DMS153 treated with DMSO at 0.1 percent for 48 hours (cell line): ENCODE data around the gene CXCL5.

Experiments used
- DNase-seq: peaks from one replicate; lab custom pipeline; 2025; ENCODE audit not compliant: unreplicated experiment; lab: John Stamatoyannopoulos, UW

Gene CXCL5

DNA sequence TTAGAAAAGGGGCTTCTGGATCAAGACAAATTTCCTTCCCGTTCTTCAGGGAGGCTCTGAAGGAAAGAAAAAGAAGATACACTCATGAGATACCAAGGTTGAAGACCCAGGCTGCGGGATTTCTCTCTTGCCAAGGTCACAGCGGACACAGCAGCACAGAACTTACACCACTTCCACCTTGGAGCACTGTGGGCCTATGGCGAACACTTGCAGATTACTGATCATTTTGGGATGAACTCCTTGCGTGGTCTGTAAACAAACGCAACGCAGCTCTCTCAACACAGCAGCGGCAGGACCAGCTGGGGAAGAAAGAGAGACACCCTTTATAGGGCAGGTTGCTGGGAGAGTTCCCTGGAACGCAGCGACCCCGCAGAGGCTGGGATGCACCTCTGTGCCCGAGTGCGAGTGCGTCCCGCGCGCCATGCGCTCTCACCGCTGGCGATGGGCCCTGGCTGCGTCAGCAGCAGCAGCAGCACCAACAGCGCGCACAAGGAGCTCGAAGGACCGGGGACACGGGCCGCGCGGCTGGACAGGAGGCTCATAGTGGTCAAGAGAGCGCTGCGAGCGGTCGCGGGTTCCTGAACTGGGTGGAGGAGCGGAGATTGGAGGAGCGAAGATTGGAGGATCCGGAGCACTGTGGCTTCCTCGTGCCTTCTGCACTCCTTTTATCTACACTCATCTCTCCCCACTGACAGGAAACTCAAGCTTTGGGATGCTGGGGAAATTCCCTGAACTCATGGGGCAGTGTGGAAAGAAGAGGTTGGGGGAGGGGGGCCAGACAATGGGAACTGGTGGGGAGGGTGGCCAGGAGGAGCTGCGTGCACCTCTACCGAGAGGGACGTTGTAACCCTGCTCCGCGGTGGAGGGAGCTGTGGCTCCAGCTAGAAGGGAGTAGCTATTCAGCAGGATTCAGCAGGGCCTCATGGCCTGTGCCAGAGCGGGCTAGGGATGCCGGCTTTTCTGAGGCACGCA is at the start of gene CXCL5:
Gene CXCL5 (minus strand): TSS at position 638 of the 972 bp plus-strand sequence. CDS start 96 bp downstream, at position 542.
- DNase-seq = no peak

DNA sequence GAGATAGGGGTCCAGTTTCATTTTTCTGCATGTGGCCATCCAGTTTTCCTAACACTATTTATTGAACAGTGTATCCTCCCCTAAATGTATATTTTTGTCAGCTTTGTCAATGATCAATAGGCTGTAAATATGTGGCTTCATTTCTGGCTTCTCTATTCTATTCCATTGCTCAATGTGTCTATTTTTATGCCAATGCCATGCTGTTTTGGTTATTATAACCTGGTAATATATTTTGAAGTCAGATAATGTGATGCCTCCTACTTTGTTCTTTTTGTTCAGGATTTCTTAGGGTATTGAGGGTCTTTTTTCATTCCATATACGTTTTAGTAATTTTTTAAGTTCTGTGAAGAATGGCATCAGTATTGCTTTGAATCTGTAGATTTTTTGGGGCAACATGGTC is 48.7 kb upstream of the CXCL5 start:
- no peak for DNase-seq

DNA sequence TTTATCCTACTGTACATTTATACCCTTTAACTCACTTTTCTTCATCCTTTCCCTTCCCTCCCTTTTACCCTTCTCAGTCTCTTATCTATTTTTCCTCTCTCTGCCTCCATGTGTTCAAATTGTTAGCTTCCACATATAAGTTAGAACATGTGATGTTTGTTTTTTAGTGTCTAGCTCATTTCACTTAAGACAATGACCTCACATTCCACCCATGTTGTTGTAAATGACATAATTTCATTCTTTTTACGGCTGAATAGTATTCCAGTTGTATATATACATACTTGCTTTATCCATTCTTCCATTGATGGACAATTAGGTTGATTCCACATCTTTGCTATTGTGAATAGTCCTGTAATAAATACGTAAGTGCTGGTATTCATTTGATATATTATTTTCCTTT is 47.3 kb upstream of the CXCL5 start:
- no peak for DNase-seq

DNA sequence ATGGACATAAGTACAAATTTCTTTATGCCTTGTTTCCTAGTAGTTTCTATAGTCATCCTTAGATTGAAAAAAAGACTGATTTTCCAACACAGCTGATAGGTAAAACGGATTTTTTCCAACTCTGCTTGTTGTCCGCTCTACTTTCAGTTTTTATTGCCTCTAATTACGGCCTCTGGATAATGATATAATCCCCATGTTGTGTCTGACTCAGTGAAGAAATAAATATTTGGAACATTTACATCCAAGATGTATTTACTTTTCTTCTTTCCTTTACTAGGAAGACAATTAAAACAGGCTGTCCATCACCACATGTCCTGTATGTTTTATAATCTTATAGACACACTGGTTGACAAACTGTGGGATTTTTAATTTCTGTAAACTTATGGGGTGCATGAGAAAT is 46.8 kb upstream of the CXCL5 start:
- no peak for DNase-seq

DNA sequence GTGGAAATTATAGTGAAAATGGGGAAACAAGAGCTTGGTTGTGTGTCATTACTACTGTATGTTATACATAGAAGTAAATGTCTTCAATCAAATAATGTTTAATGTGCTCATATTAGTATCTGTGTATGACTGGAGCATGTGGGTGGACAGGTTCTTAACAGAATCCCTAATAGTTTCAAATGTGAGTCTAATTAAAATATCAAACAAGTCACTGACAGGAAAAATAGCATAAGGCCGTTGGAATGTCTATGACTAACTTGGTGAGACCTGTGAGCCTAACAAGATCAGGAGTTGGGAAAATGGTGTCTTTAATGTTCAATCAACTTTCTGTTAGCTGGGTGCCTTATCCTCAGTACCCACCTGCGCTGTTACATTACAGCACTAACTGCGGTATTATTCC is 46.2 kb upstream of the CXCL5 start:
- no peak for DNase-seq

DNA sequence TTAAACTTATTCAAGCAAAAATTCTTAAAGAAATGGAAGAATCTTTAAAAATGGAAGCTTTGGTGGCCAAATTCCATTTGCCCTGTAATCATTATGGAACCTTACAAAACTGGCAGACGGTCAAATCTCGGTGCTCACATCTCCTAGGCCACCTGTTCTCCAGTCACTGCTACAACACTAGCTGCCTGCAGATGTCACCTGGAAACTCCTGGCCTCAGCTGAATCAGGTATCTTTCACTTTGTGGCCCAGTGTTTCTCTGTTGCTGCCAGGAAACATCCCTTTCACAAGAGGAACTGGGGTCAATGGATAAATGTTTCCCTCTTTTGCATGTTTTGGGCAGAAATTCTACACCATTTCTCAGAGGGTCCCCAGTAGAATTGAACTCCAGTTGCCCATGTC is 44.2 kb upstream of the CXCL5 start:
- peak; percentile 32 for DNase-seq

DNA sequence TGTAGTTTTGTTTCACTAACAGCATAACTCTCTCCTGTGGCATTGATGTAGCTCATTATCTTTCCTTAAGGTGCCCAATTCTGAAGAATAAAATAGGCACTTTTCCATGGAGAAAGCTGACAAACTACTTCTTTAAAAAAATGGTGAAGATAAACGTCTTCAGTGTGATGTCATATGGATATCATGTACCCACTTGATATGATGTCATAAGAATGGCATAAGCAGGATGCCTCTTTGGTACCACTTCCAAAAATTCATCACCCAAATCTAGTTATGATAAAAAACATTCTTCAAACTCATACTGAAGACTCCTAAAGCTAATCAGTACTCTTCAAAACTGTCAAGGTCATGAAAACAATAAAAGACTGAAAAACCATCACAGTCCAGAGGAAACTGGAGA is 42.9 kb upstream of the CXCL5 start:
- DNase-seq = no peak

DNA sequence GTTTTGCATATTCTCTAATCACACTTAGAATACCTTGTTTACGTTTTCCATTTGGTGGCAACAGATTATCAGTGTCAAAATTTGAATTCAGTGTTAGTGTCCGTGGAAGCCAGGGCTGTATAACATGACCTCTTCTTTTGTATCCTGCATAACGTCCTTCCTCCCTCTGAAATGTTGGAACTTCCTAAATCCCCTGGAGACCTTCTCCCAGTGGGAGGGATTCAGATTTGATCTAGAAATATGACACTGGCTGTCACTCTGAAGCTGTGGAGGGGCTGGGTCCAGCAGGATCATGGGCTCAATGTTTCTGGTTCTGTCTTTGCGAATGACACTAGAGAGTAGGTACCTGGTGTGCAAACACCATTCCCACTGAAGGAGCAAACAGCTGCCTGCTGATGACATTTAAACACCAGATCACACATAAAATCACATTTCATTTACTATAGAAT is 40.9 kb upstream of the CXCL5 start:
- no peak for DNase-seq

DNA sequence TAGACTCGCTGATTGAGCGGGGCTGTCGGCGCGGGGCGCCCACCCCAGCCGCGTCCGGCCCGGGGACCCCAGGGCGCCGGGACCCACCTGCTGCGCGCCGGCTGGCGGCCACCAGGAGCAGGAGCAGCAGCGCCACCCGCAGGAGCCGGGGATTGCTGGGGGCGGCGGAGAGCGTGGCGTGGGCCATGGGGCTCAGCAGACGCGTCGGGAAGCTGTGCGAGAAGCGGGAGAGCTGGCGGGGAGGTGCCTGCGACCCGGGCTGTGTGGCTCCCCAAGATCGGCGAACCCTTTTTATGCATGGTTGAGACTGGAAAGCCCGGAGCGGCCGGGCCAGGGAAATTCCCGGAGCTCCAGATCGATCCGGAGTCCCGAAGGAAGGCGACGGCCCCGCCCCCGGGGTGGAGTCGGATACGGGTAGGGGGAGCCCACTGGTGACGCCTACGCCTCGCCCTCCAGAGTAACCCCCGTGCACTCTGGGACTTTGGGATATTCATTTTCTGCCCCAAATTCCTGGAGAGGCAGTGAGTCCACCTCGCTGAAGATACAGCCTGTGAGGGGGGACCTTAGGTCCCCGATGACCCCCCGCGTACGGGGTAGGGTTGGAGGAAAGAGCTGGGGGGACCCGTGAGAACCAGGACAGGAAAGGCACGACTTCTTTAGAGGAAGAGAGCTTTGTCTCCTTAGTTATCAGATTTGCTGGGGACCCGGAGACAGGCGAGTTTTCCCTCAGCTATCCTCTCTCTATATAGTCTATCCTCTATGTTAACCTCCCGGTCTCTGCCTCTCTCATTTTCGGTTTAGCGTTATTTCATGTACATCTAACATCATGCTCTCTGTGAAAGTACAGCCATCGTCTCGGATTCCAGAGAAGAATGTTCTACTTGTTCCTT is 40.2 kb upstream of the CXCL5 start, which contains the start of gene CXCL3:
Gene CXCL3 (minus strand): TSS at position 265 of the 890 bp plus-strand sequence. CDS start 78 bp downstream, at position 187.
- no peak for DNase-seq

DNA sequence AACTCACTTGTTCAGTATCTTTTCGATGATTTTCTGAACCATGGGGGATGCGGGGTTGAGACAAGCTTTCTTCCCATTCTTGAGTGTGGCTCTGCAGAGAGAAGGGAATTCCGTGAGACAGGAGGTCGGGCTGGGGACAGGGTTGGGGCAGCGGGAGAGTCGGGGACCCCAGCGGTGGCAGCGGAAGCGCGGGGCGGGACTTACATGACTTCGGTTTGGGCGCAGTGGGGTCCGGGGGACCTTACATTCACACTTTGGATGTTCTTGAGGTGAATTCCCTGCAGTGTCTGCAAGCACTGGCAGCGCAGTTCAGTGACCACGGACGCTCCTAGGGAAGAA is 39.6 kb upstream of the CXCL5 start:
- no peak for DNase-seq

DNA sequence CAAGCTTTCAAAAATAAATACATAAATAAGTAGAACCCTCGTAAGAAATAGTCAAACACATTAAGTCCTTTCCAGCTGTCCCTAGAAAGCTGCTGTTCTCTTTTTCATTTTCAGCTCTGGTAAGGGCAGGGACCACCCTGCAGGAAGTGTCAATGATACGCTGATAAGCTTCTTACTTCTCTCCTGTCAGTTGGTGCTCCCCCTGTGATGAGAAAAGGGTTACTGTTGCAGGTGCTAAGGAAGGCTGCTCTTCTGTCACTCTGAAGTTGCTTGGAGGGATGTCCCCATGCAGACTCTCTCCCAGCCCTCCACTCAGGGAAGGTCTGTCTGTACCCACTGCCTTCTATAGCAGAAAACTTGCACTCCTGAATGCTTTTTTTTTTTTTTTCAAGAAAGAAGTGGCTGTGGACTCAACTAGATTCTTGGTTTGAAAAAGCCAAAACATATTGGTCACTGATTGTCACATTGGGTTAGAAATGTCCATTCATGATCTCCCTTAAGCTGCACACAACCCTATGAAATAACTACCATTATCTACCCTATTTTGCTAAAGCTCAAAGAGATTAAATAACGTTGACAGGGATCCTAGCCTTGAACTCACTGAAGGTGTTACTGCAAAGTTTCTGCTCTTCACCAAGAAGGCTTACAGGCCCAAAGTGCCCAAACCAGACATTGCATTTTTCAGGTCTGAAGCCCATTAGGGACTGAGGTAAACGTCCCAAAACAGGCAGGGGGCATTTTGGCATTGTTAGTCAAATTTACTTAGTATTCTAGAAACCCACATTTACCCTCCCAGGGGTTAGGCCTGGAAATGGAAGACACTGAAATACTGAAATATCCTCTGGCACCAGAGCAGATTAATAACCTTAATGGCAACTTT is 38.8 kb upstream of the CXCL5 start:
- DNase-seq = no peak

DNA sequence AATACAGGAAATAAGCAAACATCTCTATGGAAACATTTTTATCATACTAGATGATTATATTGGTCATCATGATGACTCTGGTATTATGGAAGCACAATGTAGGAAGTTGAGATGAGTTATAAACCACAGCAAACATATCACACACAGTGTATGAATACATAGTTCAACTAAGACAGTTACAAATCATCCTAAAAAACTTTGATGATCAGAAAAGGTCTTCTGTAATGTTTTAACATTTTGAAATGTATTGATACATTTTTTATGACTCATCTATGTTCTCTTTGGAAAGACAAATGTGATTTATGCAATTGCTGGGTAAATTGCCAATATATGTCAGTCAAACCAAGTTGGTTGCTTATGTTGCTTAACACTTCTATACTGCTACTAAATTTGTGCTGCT is 35.3 kb upstream of the CXCL5 start:
- no peak for DNase-seq

DNA sequence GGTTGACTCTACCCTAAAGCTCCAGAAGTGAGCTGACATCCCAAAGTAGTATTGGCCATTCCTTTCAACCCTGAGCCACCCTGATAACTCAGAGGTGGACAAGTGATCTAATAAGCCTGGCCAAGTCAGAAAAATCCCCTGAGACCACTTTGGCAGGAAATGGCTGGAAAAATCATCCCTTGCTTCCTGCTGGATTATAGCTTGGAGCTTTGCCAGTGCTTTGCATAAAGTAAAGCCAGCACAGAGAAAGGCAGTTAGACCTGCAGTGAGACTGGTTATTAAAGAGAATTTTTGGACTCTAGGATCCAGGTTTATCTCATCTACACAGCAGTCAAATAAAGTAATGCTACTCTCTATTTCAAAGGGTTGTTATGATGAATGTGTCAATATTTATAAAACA is 33.6 kb upstream of the CXCL5 start:
- DNase-seq = peak; percentile 19

DNA sequence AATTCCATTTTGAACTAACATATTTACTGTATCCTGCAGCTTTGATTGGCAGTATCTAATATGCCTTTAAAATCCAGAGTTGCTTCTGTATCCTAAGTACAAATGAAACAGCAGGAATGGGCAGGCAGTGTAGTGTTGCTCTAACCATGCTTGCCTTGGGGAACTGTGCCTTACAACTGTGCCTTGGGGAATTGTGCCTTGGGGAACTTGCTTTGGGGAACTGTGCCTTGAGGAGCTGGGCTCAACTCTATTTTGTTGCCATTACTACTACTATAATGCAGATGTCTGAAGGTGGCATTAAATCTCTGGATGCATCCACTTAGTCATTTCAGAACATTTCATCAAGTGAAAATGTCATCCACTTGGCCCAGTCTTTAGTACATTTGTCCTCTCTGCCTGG is 33.1 kb upstream of the CXCL5 start:
- DNase-seq = no peak

DNA sequence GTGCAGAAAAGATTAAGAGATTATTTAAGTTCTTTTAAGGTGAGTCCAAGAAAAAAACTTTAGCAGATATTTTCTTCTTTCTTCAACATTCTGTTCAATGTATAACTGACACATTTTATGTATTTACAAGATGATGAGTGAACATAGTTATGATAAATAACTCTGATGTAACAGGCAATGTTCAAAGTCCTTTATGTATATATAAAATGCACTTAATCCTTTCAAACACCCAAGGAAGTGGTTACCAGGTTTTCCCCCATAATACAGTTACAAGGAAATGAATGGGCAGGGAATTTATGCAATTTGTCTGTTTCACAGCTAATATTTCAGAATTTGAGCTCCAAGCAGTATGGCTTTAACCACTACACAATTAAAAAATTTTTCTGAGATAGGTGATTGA is 31.8 kb upstream of the CXCL5 start:
- DNase-seq = no peak

DNA sequence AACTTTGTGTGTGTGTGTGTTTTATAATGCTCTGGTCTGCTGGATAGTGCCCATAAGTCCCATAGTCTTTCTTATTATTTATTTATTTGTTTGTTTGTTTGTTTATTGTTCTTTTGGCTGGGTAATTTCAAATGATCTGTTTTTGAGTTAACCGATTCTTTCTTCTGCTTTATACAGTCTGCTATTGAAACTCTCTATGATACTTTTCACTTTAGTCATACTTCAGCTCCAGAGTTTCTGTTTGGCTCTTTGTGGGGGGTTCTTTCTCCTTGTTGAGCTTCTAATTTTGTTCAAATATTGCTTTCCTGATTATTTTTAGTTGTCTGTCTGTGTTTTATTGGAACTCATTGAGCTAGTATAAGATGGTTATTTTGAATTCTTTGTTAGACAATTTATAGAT is 30.0 kb upstream of the CXCL5 start:
- DNase-seq = no peak

DNA sequence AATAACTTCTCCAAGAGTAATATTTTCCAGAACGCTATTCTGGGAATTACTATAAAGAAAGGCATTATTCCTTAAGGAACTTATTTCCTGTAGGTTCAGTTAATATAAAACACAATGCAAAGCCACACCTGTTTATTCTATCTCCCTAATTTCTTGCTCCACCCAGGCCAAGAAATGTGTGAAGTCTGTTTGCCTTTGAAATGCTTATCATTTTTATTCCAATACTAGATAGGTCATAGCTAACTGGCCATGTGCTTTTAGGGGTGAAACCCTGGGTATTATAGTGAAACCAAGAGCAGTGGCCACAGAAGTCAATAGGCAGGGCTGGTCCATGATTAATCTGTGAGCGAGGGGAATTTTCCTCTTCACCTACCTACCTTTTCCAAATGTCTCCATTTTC is 25.2 kb upstream of the CXCL5 start:
- no peak for DNase-seq

DNA sequence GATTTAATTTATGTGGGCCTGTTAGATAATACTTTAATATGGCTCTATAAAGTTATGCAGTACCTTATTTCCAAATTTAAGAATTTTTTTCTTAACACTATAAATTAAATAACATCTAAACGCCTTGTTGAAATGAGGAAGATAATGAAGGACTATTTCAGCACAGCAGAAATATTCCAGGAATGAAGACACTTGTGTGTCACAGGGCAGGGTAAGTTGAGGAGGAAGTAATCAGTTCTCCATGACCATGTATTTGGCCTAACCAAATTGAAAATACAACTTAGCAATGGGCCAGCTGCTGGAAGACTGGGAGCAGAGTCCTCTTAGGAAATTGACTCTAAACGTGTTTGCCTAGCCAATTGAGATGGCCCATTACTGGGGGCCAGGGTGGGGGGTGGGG is 23.1 kb upstream of the CXCL5 start:
- no peak for DNase-seq

DNA sequence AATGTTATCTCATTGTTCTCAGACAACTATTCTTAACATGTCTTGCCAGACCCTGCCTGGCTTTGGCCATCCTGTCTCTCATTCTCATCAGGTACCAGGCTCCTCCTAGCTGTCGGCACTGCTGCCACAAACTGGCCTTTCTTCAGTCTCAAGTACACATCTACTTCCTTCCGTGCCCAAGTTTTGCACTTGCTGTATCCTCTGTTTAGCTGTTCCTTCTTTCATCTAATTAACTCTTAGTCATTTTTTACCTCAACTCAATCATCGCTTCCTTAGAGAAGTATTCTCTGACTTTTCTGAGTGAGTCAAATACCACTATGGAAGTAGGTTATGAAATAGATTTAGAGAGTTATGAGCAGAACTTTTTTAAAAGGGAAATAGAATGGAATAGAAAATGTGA is 20.3 kb upstream of the CXCL5 start:
- DNase-seq = no peak

DNA sequence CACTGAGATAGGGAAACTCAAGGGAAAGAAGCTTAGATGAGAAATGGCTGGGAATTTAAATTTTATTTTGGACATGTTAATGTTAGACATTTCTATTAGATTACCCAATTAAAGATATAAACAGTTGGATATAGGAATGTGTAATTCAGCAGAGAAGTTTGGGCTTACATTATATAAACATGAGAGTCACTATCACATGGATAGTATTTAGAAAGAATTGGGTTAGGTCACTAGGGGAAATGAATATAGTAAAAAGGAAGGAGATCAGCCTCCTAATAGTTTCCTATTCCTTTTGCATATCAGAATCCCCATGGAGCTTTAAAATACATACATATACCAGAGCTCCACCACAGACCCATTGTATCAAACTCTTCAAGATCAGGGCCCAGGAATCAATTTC is 19.6 kb upstream of the CXCL5 start:
- DNase-seq = no peak

DNA sequence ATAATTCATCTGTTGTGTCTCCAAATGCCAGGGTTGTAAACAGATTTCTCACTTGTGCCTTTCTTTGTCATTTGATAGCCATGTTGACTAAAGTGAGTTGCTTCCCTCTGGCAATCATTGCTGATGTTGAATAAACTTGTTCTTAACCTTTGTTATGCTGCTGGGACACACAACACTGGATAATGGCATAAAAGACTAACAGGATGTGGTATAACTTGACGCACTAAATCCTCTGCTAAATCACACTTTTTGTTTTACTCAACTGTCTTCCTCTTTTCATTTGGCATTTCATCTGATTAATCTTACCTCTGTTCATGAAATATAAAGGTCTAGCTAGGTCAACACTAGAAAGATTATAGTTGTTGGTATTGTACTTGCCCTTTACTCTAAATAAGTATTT is 17.6 kb upstream of the CXCL5 start:
- no peak for DNase-seq
